H9 (cell line): Measurements from ENCODE around the gene ELF5. TPM values are rescaled to one million over a fixed set of nuclear protein-coding genes. Genes with fewer than 3 reads are reported as not detected.
A peak's percentile ranks its signal among the peaks of the same experiment; 100 is the strongest.

Experiments used
- DNase-seq: peaks from one replicate; pipeline ENCODE4 v3.0.0-alpha.2; 2017
- H2AFZ ChIP-seq: one replicate; pipeline ENCODE4 v1.6.1; 2013; ENCODE audit warnings: mild to moderate bottlenecking, low read length, control low read depth, moderate library complexity
- H2AK5ac ChIP-seq: 2 replicates; pipeline ENCODE4 v1.6.1; 2013; ENCODE audit warnings: low read length, control low read depth, mixed read lengths; ENCODE audit not compliant: insufficient read length
- H2BK120ac ChIP-seq: one replicate; pipeline ENCODE4 v1.6.1; 2013; ENCODE audit warnings: low read depth, mild to moderate bottlenecking, low read length, control low read depth, inconsistent platforms; ENCODE audit not compliant: poor library complexity, severe bottlenecking
- H2BK12ac ChIP-seq: 2 replicates; pipeline ENCODE4 v1.6.1; 2013; ENCODE audit warnings: low read length, control low read depth, mixed read lengths, low read depth; ENCODE audit not compliant: insufficient read length
- H2BK15ac ChIP-seq: 2 replicates; pipeline ENCODE4 v1.6.1; 2013; ENCODE audit warnings: low read depth, low read length, control low read depth
- H2BK20ac ChIP-seq: one replicate; pipeline ENCODE4 v1.6.1; 2013; ENCODE audit warnings: low read depth, mild to moderate bottlenecking, low read length, control low read depth, inconsistent platforms; ENCODE audit not compliant: poor library complexity, severe bottlenecking
- H2BK5ac ChIP-seq: 2 replicates; pipeline ENCODE4 v1.6.1; 2013; ENCODE audit warnings: low read length, control low read depth, mixed read lengths; ENCODE audit not compliant: insufficient read length
- H3K14ac ChIP-seq: 2 replicates; pipeline ENCODE4 v1.6.1; 2013; ENCODE audit warnings: low read length, control low read depth; ENCODE audit not compliant: insufficient read depth
- H3K18ac ChIP-seq: 2 replicates; pipeline ENCODE4 v1.6.1; 2013; ENCODE audit warnings: low read depth, mild to moderate bottlenecking, mixed read lengths, low read length, control low read depth; ENCODE audit not compliant: insufficient read length
- H3K23ac ChIP-seq: 2 replicates; pipeline ENCODE4 v1.6.1; 2013; ENCODE audit warnings: low read length, control low read depth, mixed read lengths, low read depth; ENCODE audit not compliant: insufficient read length
- H3K23me2 ChIP-seq: 2 replicates; pipeline ENCODE4 v1.6.1; 2013; ENCODE audit warnings: low read depth, mild to moderate bottlenecking, mixed read lengths, low read length, control low read depth; ENCODE audit not compliant: insufficient read length, poor library complexity, severe bottlenecking
- H3K27ac ChIP-seq: 2 replicates; pipeline ENCODE4 v1.5.1; 2013; ENCODE audit warnings: low read length, control low read depth, mixed read lengths, low read depth; ENCODE audit not compliant: insufficient read length
- H3K27me3 ChIP-seq: 2 replicates; pipeline ENCODE4 v1.6.1; 2013; ENCODE audit warnings: low read length, control low read depth, inconsistent platforms; ENCODE audit not compliant: insufficient read depth
- H3K4ac ChIP-seq: 2 replicates; pipeline ENCODE4 v1.6.1; 2013; ENCODE audit warnings: low read depth, mild to moderate bottlenecking, control low read depth, inconsistent platforms, low read length, moderate library complexity
- H3K4me1 ChIP-seq: 2 replicates; pipeline ENCODE4 v1.6.1; 2013; ENCODE audit warnings: low read length, control low read depth, inconsistent platforms; ENCODE audit not compliant: insufficient read depth
- H3K4me2 ChIP-seq: 2 replicates; pipeline ENCODE4 v1.6.1; 2013; ENCODE audit warnings: low read length, control low read depth, mixed read lengths; ENCODE audit not compliant: insufficient read length, insufficient read depth
- H3K56ac ChIP-seq: 2 replicates; pipeline ENCODE4 v1.6.1; 2013; ENCODE audit warnings: low read depth, mild to moderate bottlenecking, mixed read lengths, low read length, control low read depth; ENCODE audit not compliant: insufficient read length
- H3K79me1 ChIP-seq: 2 replicates; pipeline ENCODE4 v1.6.1; 2013; ENCODE audit warnings: low read depth, mild to moderate bottlenecking, moderate library complexity, low read length, control low read depth, inconsistent platforms; ENCODE audit not compliant: insufficient read depth, poor library complexity, severe bottlenecking
- H3K79me2 ChIP-seq: 2 replicates; pipeline ENCODE4 v1.6.1; 2013; ENCODE audit warnings: low read length, control low read depth, inconsistent platforms; ENCODE audit not compliant: insufficient read depth
- H3K9ac ChIP-seq: 2 replicates; pipeline ENCODE4 v1.6.1; 2013; ENCODE audit warnings: low read length, control low read depth, mixed read lengths; ENCODE audit not compliant: insufficient read length; ENCODE audit errors: extremely low read depth
- H3K9me3 ChIP-seq: one replicate; pipeline ENCODE4 v1.6.1; 2013; ENCODE audit warnings: low read depth, low read length, inconsistent platforms; ENCODE audit not compliant: control insufficient read depth
- H3T11ph ChIP-seq: one replicate; pipeline ENCODE4 v1.6.1; 2013; ENCODE audit warnings: mild to moderate bottlenecking, low read length, control low read depth, inconsistent platforms
- H4K20me1 ChIP-seq: one replicate; pipeline ENCODE4 v1.6.1; 2013; ENCODE audit not compliant: control insufficient read depth, insufficient read length, insufficient read depth
- H4K5ac ChIP-seq: 2 replicates; pipeline ENCODE4 v1.6.1; 2013; ENCODE audit warnings: low read depth, mild to moderate bottlenecking, mixed read lengths, low read length, control low read depth; ENCODE audit not compliant: insufficient read length
- H4K8ac ChIP-seq: replicated peaks from 2 replicates; pipeline ENCODE4 v1.6.1; 2013; ENCODE audit warnings: low read length, control low read depth, mixed read lengths, low read depth; ENCODE audit not compliant: insufficient read length
- H4K91ac ChIP-seq: 2 replicates; pipeline ENCODE4 v1.6.1; 2013; ENCODE audit warnings: low read depth, mild to moderate bottlenecking, moderate library complexity, mixed read lengths, low read length, control low read depth; ENCODE audit not compliant: insufficient read length
- H3K27ac Mint-ChIP-seq, 3 experiments: 2 replicates in 2 of 3; 3 replicates in 1 of 3; pipeline ENCODE4 v1.8.0; 2020 to 2021; ENCODE audit warnings: mixed read lengths in 3 of 3, mild to moderate bottlenecking in 1 of 3, moderate library complexity in 1 of 3
- H3K27me3 Mint-ChIP-seq: 2 replicates; pipeline ENCODE4 v1.8.0; 2021; ENCODE audit warnings: low read depth, mild to moderate bottlenecking, moderate library complexity, mixed read lengths
- H3K36me3 Mint-ChIP-seq, 3 experiments: 2 replicates in 2 of 3; 3 replicates in 1 of 3; pipeline ENCODE4 v1.8.0; 2020 to 2021; ENCODE audit warnings: low read depth in 3 of 3, mixed read lengths in 3 of 3; ENCODE audit not compliant: insufficient read depth in 1 of 3
- H3K4me1 Mint-ChIP-seq, 2 experiments: 2 replicates each; pipeline ENCODE4 v1.8.0; 2020; ENCODE audit warnings: mixed read lengths in 2 of 2
- H3K4me3 Mint-ChIP-seq, 2 experiments: 2 replicates in 1 of 2; 3 replicates in 1 of 2; pipeline ENCODE4 v1.8.0; 2020 to 2021; ENCODE audit warnings: mild to moderate bottlenecking in 2 of 2, mixed read lengths in 2 of 2, moderate library complexity in 1 of 2
- H3K9me3 Mint-ChIP-seq, 2 experiments: 2 replicates in 1 of 2; 3 replicates in 1 of 2; pipeline ENCODE4 v1.8.0; 2020; ENCODE audit warnings: mild to moderate bottlenecking in 2 of 2, mixed read lengths in 2 of 2, moderate library complexity in 1 of 2
- WGBS: extraction: QIAGEN DNeasy Blood & Tissue Kit; methylation state at CpG from one replicate; pipeline ENCODE4 v1.1.7; 2013; ENCODE audit warnings: missing lambda C conversion rate, low lambda C conversion rate, mixed read lengths; ENCODE audit not compliant: insufficient read length; ENCODE audit errors: extremely low coverage; 5-methylcytosine and 5-hydroxymethylcytosine counted together
- long read RNA-seq: library from polyadenylated mRNA; unstranded; transcript quantifications from one replicate; pipeline ENCODE4 v2.0.0, GENCODE V29; 2020
- total RNA-seq: library from RNA; stranded (reverse); gene quantifications from 2 replicates; pipeline ENCODE4 v1.2.1, GENCODE V29; 2021
- TF ChIP-seq, protein P1 (sequence below): fragments of 200-600 bp; sonication (generic); conservative IDR thresholded peaks from 3 replicates; pipeline ENCODE4 v1.8.0; 2021; ENCODE audit warnings: antibody characterized with exemption, mild to moderate bottlenecking

Gene ELF5
- total RNA-seq = not detected in 2 replicates
- long read RNA-seq = 0 reads

DNA sequence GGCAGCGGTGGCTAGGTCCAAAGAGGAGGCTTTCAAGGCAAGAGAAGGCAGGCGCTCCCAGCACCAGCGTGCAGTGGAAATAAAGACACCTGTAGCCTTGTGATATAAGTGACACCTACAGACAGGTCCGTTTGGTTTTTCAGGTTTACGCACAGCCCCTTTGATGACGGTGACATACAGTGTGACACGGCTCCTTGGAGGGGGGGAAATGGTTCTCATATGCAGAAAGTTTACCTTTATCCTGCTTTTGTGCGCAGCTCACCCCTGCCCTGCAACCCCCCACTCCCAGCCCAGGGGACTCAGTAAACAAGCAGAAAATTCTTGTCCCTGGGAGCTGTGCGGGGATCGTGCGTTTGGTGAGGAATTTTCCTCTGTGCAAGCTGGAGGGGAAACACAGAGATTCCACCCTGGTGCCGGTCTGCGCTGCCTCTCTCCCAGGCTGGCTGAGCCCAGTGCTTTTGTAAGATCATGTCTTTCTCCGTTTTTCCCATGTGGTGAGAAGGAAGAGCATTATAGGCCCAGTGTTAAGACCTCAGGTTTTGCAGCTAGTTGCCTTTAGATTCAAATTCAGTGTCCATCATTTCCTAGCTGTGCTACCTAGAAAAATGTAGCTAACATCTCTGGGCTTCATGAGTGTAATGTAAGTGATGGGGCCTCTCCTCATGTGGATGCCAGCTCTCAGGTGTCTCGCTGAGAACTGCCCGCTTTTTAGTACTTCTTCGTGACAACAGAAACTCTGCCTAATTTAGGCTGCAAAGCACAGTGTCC lies at the start of gene ELF5:
Gene ELF5, minus strand, starts transcription at position 113 of the 768 bp plus-strand sequence. CDS start 8,045 bp downstream, outside the sequence.
- Histone ChIP-seq H3K79me2 (no peaks in the 10 kb centered on the region), H3K27ac (no peak within 1 kb of the TSS), H4K20me1 (no peaks in the 10 kb centered on the region), H4K5ac (no peak within 1 kb of the TSS), H3K79me1 (no peaks in the 10 kb centered on the region), H3K4me2 (no peak within 1 kb of the TSS), H3K14ac (no peak within 1 kb of the TSS), H3K18ac (no peak within 1 kb of the TSS), H4K8ac (no peak within 1 kb of the TSS), H3K23me2 (no peaks in the 10 kb centered on the region), H2BK5ac (no peak within 1 kb of the TSS), H2AFZ (no peak within 1 kb of the TSS), H2BK20ac (no peak within 1 kb of the TSS), H2BK120ac (no peak within 1 kb of the TSS), H3K9ac (no peak within 1 kb of the TSS), H3T11ph (no peak within 1 kb of the TSS), H3K4ac (no peak within 1 kb of the TSS), H4K91ac (no peak within 1 kb of the TSS), H3K9me3 (no peaks in the 10 kb centered on the region), H3K56ac (no peak within 1 kb of the TSS), H2BK15ac (no peak within 1 kb of the TSS), H3K4me1 (no peaks in the 10 kb centered on the region), H3K23ac (no peak within 1 kb of the TSS), H3K27me3 (no peaks in the 10 kb centered on the region), H2AK5ac (no peak within 1 kb of the TSS), H2BK12ac (no peak within 1 kb of the TSS)
- Mint-ChIP-seq H3K27me3 (no peaks in the 10 kb centered on the region), H3K4me1 (peaks cover 7 to 16% of the 10 kb centered on the region in 2 experiments), H3K4me3 (no peak within 1 kb of the TSS), H3K9me3 (no peaks in the 10 kb centered on the region), H3K27ac (peak within 1 kb of the TSS in 1 of 3 experiments; percentile 41; a peak in 3 of 7 replicates), H3K36me3 (no peaks in the 10 kb centered on the region)
- no peak for DNase-seq
- TF ChIP-seq, protein P1, sequence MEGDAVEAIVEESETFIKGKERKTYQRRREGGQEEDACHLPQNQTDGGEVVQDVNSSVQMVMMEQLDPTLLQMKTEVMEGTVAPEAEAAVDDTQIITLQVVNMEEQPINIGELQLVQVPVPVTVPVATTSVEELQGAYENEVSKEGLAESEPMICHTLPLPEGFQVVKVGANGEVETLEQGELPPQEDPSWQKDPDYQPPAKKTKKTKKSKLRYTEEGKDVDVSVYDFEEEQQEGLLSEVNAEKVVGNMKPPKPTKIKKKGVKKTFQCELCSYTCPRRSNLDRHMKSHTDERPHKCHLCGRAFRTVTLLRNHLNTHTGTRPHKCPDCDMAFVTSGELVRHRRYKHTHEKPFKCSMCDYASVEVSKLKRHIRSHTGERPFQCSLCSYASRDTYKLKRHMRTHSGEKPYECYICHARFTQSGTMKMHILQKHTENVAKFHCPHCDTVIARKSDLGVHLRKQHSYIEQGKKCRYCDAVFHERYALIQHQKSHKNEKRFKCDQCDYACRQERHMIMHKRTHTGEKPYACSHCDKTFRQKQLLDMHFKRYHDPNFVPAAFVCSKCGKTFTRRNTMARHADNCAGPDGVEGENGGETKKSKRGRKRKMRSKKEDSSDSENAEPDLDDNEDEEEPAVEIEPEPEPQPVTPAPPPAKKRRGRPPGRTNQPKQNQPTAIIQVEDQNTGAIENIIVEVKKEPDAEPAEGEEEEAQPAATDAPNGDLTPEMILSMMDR = no peak
- no CpG with 5 or more reads among the region's 17 CpGs for WGBS
